GM21723 (cell line): Measurements from ENCODE around the gene SOX3.

ENCODE experiments used
- ATAC-seq: cut with Tn5 transposase; IDR thresholded peaks from one replicate; pipeline ENCODE4 v1.9.1; 2021; ENCODE audit warnings: mild to moderate bottlenecking, moderate library complexity; ENCODE audit not compliant: unreplicated experiment

SOX3 gene

GRCh38 chrX:140500441-140500840 is 4.4 kb downstream of the SOX3 start:
- no peak for ATAC-seq

DNA sequence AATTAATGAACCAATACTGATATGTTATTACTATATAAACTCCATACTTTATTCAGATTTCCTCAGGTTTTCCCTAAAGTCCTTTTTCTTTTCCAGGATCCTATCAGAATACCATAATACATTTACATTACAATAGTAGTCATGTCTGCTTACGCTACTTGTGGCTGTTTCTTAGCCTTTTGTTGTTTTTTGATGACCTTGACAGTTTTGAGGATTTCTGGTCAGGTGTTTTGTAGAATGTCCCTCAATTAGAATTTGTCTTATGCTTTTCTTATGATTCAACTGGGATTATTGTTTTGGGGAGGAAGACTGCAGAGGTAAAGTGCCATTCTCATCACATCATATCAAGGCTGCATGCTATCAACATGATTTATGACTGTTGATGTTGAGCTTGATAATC is 9.1 kb downstream of the SOX3 start:
- ATAC-seq, result no peak

DNA sequence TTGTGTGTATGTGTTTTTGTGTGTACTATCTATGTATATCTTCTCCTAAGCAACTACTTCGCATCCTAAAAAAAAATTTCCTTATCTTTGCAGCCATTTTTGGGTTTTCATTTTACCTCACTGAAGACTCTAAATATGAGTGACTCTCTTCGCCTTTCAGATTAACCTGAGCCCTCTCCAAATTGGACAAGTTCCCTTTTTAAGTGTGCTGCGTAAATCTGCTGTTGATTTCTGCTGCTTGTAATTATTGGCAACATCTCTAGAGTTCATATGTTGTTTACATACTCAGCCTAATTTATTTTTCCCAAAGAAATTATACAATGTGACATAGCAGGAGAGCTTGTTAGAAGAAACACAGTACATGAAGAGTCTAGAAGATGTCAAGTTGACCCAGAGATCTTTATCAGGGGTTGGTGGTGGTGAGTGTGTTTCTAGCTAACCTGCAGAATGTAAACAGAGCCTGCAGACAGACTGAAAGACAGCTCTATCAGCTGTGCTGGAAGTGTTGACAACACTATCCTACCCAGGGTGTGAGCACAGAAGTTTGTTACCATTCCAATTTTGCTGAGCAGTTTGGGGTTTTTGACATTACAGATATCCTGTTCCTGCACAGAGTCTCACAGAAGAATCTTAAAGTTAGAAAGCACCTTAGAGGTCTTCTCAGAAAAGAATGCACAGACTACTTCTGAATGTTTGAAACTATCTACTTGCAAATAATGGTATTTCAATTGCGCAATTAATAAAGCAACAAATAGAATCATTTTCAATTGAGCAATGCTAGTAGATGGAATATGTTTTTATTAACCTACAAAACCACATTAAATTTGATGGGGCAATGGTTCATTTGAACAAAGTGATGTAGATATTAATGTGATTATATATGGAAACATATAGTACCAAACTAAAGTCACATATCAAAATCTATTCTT is 12.5 kb downstream of the SOX3 start:
- ATAC-seq, result no peak

DNA sequence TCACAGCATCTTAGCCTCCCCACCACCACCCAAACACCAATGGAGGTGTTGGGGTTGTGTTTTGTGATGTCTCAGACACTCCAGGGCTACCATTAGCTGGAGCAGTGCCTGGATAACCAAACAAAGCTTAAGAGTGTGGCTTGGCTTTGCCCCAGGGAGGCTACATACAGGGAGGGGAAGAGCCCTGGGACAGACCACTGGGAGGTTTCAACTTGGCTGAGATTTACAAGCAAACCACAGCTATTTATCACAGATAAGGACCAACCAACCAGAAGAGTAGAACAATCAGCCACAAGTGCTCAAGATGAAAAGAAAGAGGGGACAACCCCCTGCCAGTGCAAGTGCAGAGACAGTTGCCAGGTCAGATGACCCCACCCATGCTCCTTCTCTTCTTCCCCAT is 24.1 kb downstream of the SOX3 start:
- no peak for ATAC-seq

- no peak for ATAC-seq
Measured at GRCh38 chrX:140477987-140478386, 26.9 kb downstream of the SOX3 start.

- ATAC-seq, result no peak
Measured at GRCh38 chrX:140475025-140475424, 29.8 kb downstream of the SOX3 start.

- ATAC-seq, result no peak
Measured at GRCh38 chrX:140467211-140467610, 37.7 kb downstream of the SOX3 start.
